K562 (cell line): ENCODE data around the gene CTSF. TPM values are rescaled to one million over a fixed set of nuclear protein-coding genes. Genes with fewer than 3 reads are reported as not detected.

Experiments
- BCOR ChIP-seq: fragments of 450-650 bp; IDR thresholded peaks from 2 replicates; pipeline ENCODE4 v1.6.1; 2016
- CBX8 ChIP-seq: fragments of 200-600 bp; sonication (generic); IDR thresholded peaks from 2 replicates; pipeline ENCODE4 v1.6.1; 2012; ENCODE audit warnings: borderline replicate concordance, mixed run types, low read depth, mild to moderate bottlenecking, moderate library complexity, mixed read lengths, low read length, control low read depth, inconsistent platforms; ENCODE audit not compliant: poor library complexity, severe bottlenecking; ENCODE audit errors: extremely low read depth
- CHD1 ChIP-seq: fragments of 200-600 bp; sonication (generic); IDR thresholded peaks from one replicate; pipeline ENCODE4 v1.6.1; 2012; ENCODE audit warnings: mild to moderate bottlenecking, moderate library complexity, low read length, inconsistent platforms
- MAFK ChIP-seq: IDR thresholded peaks from 2 replicates; pipeline ENCODE4 v1.6.1; 2011; ENCODE audit warnings: low read length, improper control_type of control experiment
- MTA1 ChIP-seq: fragments of 450-650 bp; IDR thresholded peaks from 2 replicates; pipeline ENCODE4 v1.6.1; 2017; ENCODE audit warnings: borderline replicate concordance
- OTX1 ChIP-seq: fragments of 450-650 bp; formaldehyde crosslinking; IDR thresholded peaks from 2 replicates; pipeline ENCODE4 v1.4.0; 2022; ENCODE audit warnings: mild to moderate bottlenecking
- RBFOX2 ChIP-seq: fragments of 200-400 bp; formaldehyde crosslinking; IDR thresholded peaks from 2 replicates; pipeline ENCODE4 v1.6.1; 2017; ENCODE audit warnings: low read depth, mild to moderate bottlenecking, low read length, moderate library complexity
- TEAD4 ChIP-seq, 2 experiments: sonication (generic) in 1 of 2; formaldehyde crosslinking in 1 of 2; IDR thresholded peaks; 2 replicates each; pipeline versions ENCODE4 v1.6.1 to v1.8.0; 2012 to 2022; ENCODE audit warnings: borderline replicate concordance in 1 of 2, inconsistent platforms in 1 of 2, low read length in 1 of 2, mild to moderate bottlenecking in 1 of 2, missing genetic modification reagents in 1 of 2
- ZFX ChIP-seq: sonication (generic); formaldehyde crosslinking; IDR thresholded peaks from 2 replicates; pipeline ENCODE4 v1.8.0; 2022; ENCODE audit warnings: mild to moderate bottlenecking, missing genetic modification reagents, moderate library complexity
- ZNF165 ChIP-seq: fragments of 250-450 bp; sonication (Bioruptor Pico); IDR thresholded peaks from 2 replicates; pipeline ENCODE4 v1.4.0; 2020; ENCODE audit warnings: borderline replicate concordance
- ZNF445 ChIP-seq: fragments of 250-450 bp; sonication (Bioruptor Pico); IDR thresholded peaks from 2 replicates; pipeline ENCODE4 v1.4.0; 2020; ENCODE audit warnings: low read depth, mild to moderate bottlenecking, moderate library complexity
- polyA plus RNA-seq, 8 experiments: library from polyadenylated mRNA; depleted of rRNA in 4 of 8; stranded (reverse) in 5 of 8; unstranded in 3 of 8; fragments of >200 nt; fragmentation: Nextera tagmentation in 2 of 8; fragmentation: Illumina TruSeq in 1 of 8; extraction: Ambion mirVana in 2 of 8; extraction: Trizol in 1 of 8; gene quantifications; 2 replicates each; pipeline versions ENCODE4 v1.2.1 to v1.2.3, GENCODE V29; 2011 to 2014; ENCODE audit warnings: inconsistent platforms in 1 of 8, missing spikeins in 1 of 8
- total RNA-seq, 7 experiments: library from RNA; depleted of rRNA in 6 of 7; stranded (reverse); fragments of >200 nt in 6 of 7; fragmentation: Illumina TruSeq in 2 of 7; extraction: Trizol in 2 of 7; gene quantifications; 2 replicates each; pipeline versions ENCODE4 v1.2.1 to v1.2.3, GENCODE V29; 2011 to 2021; ENCODE audit warnings: low replicate concordance in 1 of 7
- TF ChIP-seq, protein P1 (sequence below): fragments of 450-650 bp; formaldehyde crosslinking; IDR thresholded peaks from 2 replicates; pipeline ENCODE4 v1.4.0; 2022; ENCODE audit warnings: missing genetic modification characterization
- TF ChIP-seq, protein P2 (sequence below): fragments of 250-450 bp; sonication (Bioruptor Pico); IDR thresholded peaks from 2 replicates; pipeline ENCODE4 v1.4.0; 2020; ENCODE audit warnings: borderline replicate concordance
- TF ChIP-seq, protein P3 (sequence below): fragments of 450-650 bp; IDR thresholded peaks from 2 replicates; pipeline ENCODE4 v1.6.1; 2016; ENCODE audit warnings: borderline replicate concordance
- TF ChIP-seq, protein P4 (sequence below), 2 experiments: fragments of 450-650 bp; conservative IDR thresholded peaks; 2 replicates each; pipeline ENCODE4 v1.6.1; 2017; ENCODE audit warnings: mild to moderate bottlenecking in 2 of 2, moderate library complexity in 2 of 2
- TF ChIP-seq, protein P5 (sequence below): fragments of 450-650 bp; IDR thresholded peaks from 2 replicates; pipeline ENCODE4 v1.6.1; 2018; ENCODE audit warnings: mild to moderate bottlenecking, low read depth; ENCODE audit not compliant: partially characterized antibody
- TF ChIP-seq, protein P6 (sequence below): fragments of 450-650 bp; IDR thresholded peaks from 2 replicates; pipeline ENCODE4 v1.7.0; 2016; ENCODE audit warnings: borderline replicate concordance

CTSF gene
- total and polyA plus RNA-seq, 9 of the 15 experiments (the other 6 are each of a cell fraction or from before 2014, with no cell fraction given), result 0.41 to 10.5 (median 3.8) TPM

DNA sequence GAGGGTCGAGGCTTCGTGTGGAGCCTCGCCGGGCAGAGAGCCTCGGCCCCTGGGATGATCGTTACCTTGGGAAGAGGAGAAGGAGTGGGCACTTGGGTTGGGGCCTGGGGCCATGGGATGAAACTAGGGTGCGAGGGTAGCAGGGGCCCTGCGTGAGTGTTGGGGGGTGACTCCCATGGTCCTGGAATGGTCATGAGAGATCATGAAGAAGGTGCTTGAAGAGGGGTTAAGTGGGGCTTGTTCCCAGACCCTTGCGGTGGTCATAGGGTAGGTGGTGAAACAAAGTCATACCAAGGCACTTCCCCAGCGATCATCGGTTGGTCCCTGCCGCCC lies 24.9 kb upstream of the CTSF start (continued):
- TF ChIP-seq, protein P1, sequence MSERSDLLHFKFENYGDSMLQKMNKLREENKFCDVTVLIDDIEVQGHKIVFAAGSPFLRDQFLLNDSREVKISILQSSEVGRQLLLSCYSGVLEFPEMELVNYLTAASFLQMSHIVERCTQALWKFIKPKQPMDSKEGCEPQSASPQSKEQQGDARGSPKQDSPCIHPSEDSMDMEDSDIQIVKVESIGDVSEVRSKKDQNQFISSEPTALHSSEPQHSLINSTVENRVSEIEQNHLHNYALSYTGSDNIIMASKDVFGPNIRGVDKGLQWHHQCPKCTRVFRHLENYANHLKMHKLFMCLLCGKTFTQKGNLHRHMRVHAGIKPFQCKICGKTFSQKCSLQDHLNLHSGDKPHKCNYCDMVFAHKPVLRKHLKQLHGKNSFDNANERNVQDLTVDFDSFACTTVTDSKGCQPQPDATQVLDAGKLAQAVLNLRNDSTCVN (CRISPR knock-in tag), result 0 out of 2 replicates have a peak, but pooled peaks have one; percentile 61
- TF ChIP-seq, protein P2, sequence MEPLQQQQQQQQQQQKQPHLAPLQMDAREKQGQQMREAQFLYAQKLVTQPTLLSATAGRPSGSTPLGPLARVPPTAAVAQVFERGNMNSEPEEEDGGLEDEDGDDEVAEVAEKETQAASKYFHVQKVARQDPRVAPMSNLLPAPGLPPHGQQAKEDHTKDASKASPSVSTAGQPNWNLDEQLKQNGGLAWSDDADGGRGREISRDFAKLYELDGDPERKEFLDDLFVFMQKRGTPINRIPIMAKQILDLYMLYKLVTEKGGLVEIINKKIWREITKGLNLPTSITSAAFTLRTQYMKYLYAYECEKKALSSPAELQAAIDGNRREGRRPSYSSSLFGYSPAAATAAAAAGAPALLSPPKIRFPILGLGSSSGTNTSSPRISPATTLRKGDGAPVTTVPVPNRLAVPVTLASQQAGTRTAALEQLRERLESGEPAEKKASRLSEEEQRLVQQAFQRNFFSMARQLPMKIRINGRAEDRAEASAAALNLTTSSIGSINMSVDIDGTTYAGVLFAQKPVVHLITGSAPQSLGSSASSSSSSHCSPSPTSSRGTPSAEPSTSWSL (CRISPR knock-in tag), result 0 out of 2 replicates have a peak, but pooled peaks have one; percentile 30
- TF ChIP-seq BCOR (peak; percentile 8; the same call in 1 of the 2 replicates), MAFK (no peak), RBFOX2 (peak; percentile 10; the same call in 1 of the 2 replicates), ZNF445 (0 out of 2 replicates have a peak, but pooled peaks have one; percentile 39), ZFX (CRISPR knock-in tag) (peak; percentile 53), CHD1 (no peak), ZNF165 (CRISPR knock-in tag) (0 out of 2 replicates have a peak, but pooled peaks have one; percentile 44), MTA1 (peak; percentile 49; the same call in 1 of the 2 replicates), OTX1 (CRISPR knock-in tag) (0 out of 2 replicates have a peak, but pooled peaks have one; percentile 79), TEAD4 (IDR thresholded peaks at IDR 0.05; ENCODE audit: low read length) (no peak), TEAD4 (CRISPR knock-in tag; IDR thresholded peaks at IDR 0.05; ENCODE audit: borderline replicate concordance) (peak; percentile 45; the same call in 1 of the 2 replicates), CBX8 (no peak)
- TF ChIP-seq, protein P3, sequence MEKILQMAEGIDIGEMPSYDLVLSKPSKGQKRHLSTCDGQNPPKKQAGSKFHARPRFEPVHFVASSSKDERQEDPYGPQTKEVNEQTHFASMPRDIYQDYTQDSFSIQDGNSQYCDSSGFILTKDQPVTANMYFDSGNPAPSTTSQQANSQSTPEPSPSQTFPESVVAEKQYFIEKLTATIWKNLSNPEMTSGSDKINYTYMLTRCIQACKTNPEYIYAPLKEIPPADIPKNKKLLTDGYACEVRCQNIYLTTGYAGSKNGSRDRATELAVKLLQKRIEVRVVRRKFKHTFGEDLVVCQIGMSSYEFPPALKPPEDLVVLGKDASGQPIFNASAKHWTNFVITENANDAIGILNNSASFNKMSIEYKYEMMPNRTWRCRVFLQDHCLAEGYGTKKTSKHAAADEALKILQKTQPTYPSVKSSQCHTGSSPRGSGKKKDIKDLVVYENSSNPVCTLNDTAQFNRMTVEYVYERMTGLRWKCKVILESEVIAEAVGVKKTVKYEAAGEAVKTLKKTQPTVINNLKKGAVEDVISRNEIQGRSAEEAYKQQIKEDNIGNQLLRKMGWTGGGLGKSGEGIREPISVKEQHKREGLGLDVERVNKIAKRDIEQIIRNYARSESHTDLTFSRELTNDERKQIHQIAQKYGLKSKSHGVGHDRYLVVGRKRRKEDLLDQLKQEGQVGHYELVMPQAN, result peak; percentile 42; the same call in 1 of the 2 replicates
- TF ChIP-seq, protein P4, sequence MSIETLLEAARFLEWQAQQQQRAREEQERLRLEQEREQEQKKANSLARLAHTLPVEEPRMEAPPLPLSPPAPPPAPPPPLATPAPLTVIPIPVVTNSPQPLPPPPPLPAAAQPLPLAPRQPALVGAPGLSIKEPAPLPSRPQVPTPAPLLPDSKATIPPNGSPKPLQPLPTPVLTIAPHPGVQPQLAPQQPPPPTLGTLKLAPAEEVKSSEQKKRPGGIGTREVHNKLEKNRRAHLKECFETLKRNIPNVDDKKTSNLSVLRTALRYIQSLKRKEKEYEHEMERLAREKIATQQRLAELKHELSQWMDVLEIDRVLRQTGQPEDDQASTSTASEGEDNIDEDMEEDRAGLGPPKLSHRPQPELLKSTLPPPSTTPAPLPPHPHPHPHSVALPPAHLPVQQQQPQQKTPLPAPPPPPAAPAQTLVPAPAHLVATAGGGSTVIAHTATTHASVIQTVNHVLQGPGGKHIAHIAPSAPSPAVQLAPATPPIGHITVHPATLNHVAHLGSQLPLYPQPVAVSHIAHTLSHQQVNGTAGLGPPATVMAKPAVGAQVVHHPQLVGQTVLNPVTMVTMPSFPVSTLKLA (conservative IDR thresholded peaks at IDR 0.05), result no peak
- TF ChIP-seq, protein P5, sequence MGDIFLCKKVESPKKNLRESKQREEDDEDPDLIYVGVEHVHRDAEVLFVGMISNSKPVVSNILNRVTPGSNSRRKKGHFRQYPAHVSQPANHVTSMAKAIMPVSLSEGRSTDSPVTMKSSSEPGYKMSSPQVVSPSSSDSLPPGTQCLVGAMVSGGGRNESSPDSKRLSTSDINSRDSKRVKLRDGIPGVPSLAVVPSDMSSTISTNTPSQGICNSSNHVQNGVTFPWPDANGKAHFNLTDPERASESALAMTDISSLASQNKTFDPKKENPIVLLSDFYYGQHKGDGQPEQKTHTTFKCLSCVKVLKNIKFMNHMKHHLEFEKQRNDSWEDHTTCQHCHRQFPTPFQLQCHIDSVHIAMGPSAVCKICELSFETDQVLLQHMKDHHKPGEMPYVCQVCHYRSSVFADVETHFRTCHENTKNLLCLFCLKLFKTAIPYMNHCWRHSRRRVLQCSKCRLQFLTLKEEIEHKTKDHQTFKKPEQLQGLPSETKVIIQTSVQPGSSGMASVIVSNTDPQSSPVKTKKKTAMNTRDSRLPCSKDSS, result no peak
- TF ChIP-seq, protein P6, sequence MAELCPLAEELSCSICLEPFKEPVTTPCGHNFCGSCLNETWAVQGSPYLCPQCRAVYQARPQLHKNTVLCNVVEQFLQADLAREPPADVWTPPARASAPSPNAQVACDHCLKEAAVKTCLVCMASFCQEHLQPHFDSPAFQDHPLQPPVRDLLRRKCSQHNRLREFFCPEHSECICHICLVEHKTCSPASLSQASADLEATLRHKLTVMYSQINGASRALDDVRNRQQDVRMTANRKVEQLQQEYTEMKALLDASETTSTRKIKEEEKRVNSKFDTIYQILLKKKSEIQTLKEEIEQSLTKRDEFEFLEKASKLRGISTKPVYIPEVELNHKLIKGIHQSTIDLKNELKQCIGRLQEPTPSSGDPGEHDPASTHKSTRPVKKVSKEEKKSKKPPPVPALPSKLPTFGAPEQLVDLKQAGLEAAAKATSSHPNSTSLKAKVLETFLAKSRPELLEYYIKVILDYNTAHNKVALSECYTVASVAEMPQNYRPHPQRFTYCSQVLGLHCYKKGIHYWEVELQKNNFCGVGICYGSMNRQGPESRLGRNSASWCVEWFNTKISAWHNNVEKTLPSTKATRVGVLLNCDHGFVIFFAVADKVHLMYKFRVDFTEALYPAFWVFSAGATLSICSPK, result no peak
